Stimulated activated memory B cell treated with anti-CD40 and anti-IgM and Interleukin-4, amounts not matched to agents 10 μg/mL and 1 μg/mL and 100 μg/mL, for 72 hours (primary cell): Measurements from ENCODE around the gene SETSIP.
"Not testable (repeated sequence)": the region's sequence is repeated elsewhere in the genome, so short reads cannot be mapped to it uniquely, and the experiment has no call there.

ENCODE experiments used
- ATAC-seq: fragments of 150-1000 bp; cut with Tn5 transposase; 2 replicates; pipeline ENCODE4 v1.10.0; 2021
- H3K27ac Mint-ChIP-seq: one replicate; pipeline ENCODE4 v1.8.0; 2022; ENCODE audit warnings: mild to moderate bottlenecking, mixed read lengths
- H3K27me3 Mint-ChIP-seq: one replicate; pipeline ENCODE4 v1.8.0; 2022; ENCODE audit warnings: mixed read lengths
- H3K36me3 Mint-ChIP-seq: one replicate; pipeline ENCODE4 v1.8.0; 2022; ENCODE audit warnings: mixed read lengths
- H3K4me1 Mint-ChIP-seq: one replicate; pipeline ENCODE4 v1.8.0; 2022; ENCODE audit warnings: mixed read lengths
- H3K4me3 Mint-ChIP-seq: one replicate; pipeline ENCODE4 v1.8.0; 2022; ENCODE audit warnings: mild to moderate bottlenecking, moderate library complexity, mixed read lengths
- H3K9me3 Mint-ChIP-seq: one replicate; pipeline ENCODE4 v1.8.0; 2022; ENCODE audit warnings: mixed read lengths

SETSIP gene

GRCh38 chr1:92079441-92079840 lies 4.2 kb upstream of the SETSIP start:
- H3K4me1 Mint-ChIP-seq = no peaks in the 10 kb centered on the region
- H3K27ac Mint-ChIP-seq = peak overlapping the region; percentile 80
- H3K27me3 Mint-ChIP-seq = no peaks in the 10 kb centered on the region
- ATAC-seq = no peak
- no peaks in the 10 kb centered on the region for H3K9me3 Mint-ChIP-seq
- no peaks in the 10 kb centered on the region for H3K36me3 Mint-ChIP-seq
- no peak overlapping the region for H3K4me3 Mint-ChIP-seq

- ATAC-seq, H3K27ac Mint-ChIP-seq, H3K4me1 Mint-ChIP-seq, H3K27me3 Mint-ChIP-seq, H3K36me3 Mint-ChIP-seq, H3K9me3 Mint-ChIP-seq, H3K4me3 Mint-ChIP-seq: not testable (repeated sequence)
Observed at GRCh38 chr1:92078077-92078476, 2.9 kb upstream of the SETSIP start.

- no peak for ATAC-seq
- Mint-ChIP-seq H3K4me1 (no peaks in the 10 kb centered on the region), H3K27ac (no peak overlapping the region), H3K9me3 (no peaks in the 10 kb centered on the region), H3K4me3 (no peak overlapping the region), H3K36me3 (no peaks in the 10 kb centered on the region), H3K27me3 (no peaks in the 10 kb centered on the region)
Observed at GRCh38 chr1:92076363-92076762, 1.2 kb upstream of the SETSIP start.

GRCh38 chr1:92074446-92074845 lies 765 bp downstream of the SETSIP start:
- H3K36me3 Mint-ChIP-seq, ATAC-seq, H3K4me1 Mint-ChIP-seq, H3K9me3 Mint-ChIP-seq, H3K4me3 Mint-ChIP-seq, H3K27me3 Mint-ChIP-seq, H3K27ac Mint-ChIP-seq: not testable (repeated sequence)

DNA sequence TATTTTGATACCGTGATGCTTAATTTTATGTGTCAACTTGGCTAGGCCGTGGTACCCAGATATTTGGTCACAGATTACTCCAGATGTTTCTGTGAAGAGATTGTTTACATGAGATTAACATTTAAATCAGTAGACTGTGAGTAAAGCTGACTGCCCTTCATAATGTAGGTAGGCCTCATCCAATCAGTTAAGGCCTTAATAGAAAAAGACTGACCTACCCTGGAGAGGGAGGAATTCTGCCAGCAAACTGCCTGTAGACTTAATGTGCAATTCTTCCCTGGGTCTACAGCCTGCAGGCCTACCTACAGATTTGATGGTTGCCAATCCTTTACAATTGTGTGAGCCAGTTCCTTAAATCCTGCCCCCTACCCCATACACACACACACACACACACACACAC lies 4.3 kb downstream of the SETSIP start:
- Mint-ChIP-seq H3K36me3 (no peaks in the 10 kb centered on the region), H3K4me1 (no peaks in the 10 kb centered on the region), H3K4me3 (no peak overlapping the region), H3K9me3 (no peaks in the 10 kb centered on the region), H3K27me3 (no peaks in the 10 kb centered on the region), H3K27ac (no peak overlapping the region)
- no peak for ATAC-seq

DNA sequence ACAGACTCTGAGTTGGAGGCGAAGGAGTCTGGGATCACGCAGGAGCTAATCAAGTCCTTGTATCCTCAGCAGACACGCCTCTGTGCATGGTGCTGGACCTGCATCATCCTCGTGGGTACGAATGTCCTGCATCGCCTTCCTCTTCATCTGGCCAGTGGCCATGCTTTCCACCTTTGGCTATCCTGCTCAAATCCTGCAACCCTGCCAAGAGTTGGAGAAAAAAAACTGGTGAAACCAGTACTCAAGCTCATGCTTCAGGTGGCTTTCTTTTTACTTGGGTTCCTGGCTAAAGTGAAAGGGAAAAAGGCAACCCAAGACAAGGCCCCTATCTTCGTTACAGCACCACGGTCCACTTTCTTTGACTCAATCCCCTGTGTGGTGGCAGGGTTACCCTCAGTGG lies 8.9 kb downstream of the SETSIP start:
- Mint-ChIP-seq H3K4me3 (no peak overlapping the region), H3K27ac (no peak overlapping the region), H3K36me3 (no peaks in the 10 kb centered on the region), H3K9me3 (no peaks in the 10 kb centered on the region), H3K4me1 (no peaks in the 10 kb centered on the region), H3K27me3 (peaks cover 9% of the 10 kb centered on the region)
- ATAC-seq = peak; percentile 16

DNA sequence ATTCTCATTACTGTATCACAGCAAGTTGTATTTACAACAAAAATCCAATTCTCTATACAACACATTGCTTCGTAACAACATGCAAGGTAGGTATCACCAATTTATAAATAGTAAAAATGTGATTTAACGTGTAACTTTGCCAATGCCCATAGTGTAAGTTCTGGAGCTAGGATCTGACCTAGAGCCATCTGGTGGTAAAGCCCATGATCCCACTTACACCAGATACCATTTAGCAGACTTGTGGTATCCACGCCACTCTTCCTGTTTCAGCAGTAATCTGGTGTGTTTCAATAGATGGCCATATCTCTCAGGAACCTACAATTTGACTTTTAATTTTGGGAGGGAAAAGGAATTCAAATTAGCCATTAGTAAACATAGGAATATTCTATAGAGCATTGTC lies 10.2 kb downstream of the SETSIP start:
- Mint-ChIP-seq H3K27me3 (peaks cover 9% of the 10 kb centered on the region), H3K36me3 (no peaks in the 10 kb centered on the region), H3K4me3 (no peak overlapping the region), H3K9me3 (no peaks in the 10 kb centered on the region), H3K27ac (no peak overlapping the region), H3K4me1 (no peaks in the 10 kb centered on the region)
- ATAC-seq = no peak

DNA sequence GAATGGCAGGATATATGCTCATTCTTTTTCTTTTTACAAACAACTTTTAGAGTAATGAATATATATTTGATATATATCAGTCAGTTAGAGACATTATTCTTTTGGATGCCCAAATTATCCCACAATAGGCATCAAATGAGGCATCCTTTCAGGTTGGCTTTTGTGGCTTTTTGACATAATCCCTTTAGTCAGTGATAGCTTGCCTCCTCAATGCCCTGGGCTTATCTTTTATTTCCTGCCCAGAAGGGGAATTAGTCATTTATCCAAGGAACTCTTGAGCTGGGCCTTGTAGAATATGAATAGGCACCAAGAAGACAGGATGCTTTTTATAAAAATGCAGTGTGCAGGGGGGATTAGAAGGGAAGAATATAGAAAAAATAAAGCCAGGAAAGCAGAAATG lies 23.3 kb downstream of the SETSIP start:
- H3K27me3 Mint-ChIP-seq = peaks cover 28% of the 10 kb centered on the region
- no peak overlapping the region for H3K27ac Mint-ChIP-seq
- no peak for ATAC-seq
- H3K4me1 Mint-ChIP-seq = no peaks in the 10 kb centered on the region
- no peaks in the 10 kb centered on the region for H3K9me3 Mint-ChIP-seq
- H3K4me3 Mint-ChIP-seq = no peak overlapping the region
- H3K36me3 Mint-ChIP-seq = no peaks in the 10 kb centered on the region

GRCh38 chr1:92045766-92046495 lies 29.3 kb downstream of the SETSIP start:
- no peak for ATAC-seq
- Mint-ChIP-seq H3K36me3 (no peaks in the 10 kb centered on the region), H3K4me3 (no peak overlapping the region), H3K4me1 (no peaks in the 10 kb centered on the region), H3K9me3 (no peaks in the 10 kb centered on the region), H3K27ac (no peak overlapping the region), H3K27me3 (peaks cover 7% of the 10 kb centered on the region)

- Mint-ChIP-seq H3K4me1 (no peaks in the 10 kb centered on the region), H3K9me3 (no peaks in the 10 kb centered on the region), H3K27ac (no peak overlapping the region), H3K36me3 (no peaks in the 10 kb centered on the region), H3K4me3 (no peak overlapping the region), H3K27me3 (peaks cover 7% of the 10 kb centered on the region)
- no peak for ATAC-seq
Observed at GRCh38 chr1:92043621-92044020, 31.6 kb downstream of the SETSIP start.

- Mint-ChIP-seq H3K27me3 (peaks cover 8% of the 10 kb centered on the region), H3K36me3 (no peaks in the 10 kb centered on the region), H3K9me3 (no peaks in the 10 kb centered on the region), H3K4me1 (no peaks in the 10 kb centered on the region), H3K27ac (no peak overlapping the region), H3K4me3 (no peak overlapping the region)
- no peak for ATAC-seq
Observed at GRCh38 chr1:92040971-92041370, 34.2 kb downstream of the SETSIP start.

DNA sequence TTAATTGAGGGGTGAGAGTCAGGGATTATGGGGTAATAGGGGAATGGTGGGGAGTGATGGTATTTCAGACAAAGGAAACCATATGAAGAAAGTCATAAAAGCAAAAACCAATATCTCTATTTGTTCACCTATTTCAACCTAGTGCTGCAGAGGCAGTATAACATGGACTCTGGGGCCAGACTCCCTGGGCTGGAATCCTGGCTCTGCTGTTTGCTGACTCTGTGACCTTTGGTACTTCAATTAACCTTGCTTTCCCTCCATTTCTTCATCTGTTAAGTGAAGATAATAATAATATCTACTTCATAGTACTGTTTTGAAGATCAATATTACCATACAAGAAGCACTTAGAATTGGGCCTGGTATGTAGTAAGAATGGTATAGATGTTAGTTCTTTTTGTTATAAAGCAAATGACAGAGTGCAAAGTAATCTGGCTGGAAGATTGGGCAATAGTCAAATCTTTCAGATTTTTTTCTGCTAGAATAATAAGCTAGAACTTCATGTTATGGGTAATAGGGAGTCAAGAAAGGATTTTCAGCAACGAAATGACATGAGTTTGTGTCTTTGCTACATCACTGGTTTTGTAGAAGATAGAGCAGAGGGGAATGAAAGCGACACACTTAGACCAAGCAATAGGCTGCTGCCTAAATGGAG lies 36.4 kb downstream of the SETSIP start:
- Mint-ChIP-seq H3K4me3 (no peak overlapping the region), H3K36me3 (no peaks in the 10 kb centered on the region), H3K27ac (no peak overlapping the region), H3K9me3 (no peaks in the 10 kb centered on the region), H3K27me3 (peaks cover 18% of the 10 kb centered on the region), H3K4me1 (no peaks in the 10 kb centered on the region)
- ATAC-seq = no peak

GRCh38 chr1:92037400-92037799 lies 37.8 kb downstream of the SETSIP start:
- Mint-ChIP-seq H3K27me3 (peaks cover 18% of the 10 kb centered on the region), H3K27ac (no peak overlapping the region), H3K9me3 (no peaks in the 10 kb centered on the region), H3K4me1 (no peaks in the 10 kb centered on the region), H3K36me3 (no peaks in the 10 kb centered on the region), H3K4me3 (no peak overlapping the region)
- no peak for ATAC-seq

GRCh38 chr1:92031281-92032110 lies 43.7 kb downstream of the SETSIP start:
- no peaks in the 10 kb centered on the region for H3K9me3 Mint-ChIP-seq
- H3K27me3 Mint-ChIP-seq = peaks cover 32% of the 10 kb centered on the region
- peaks cover 12% of the 10 kb centered on the region for H3K4me1 Mint-ChIP-seq
- no peak overlapping the region for H3K4me3 Mint-ChIP-seq
- H3K27ac Mint-ChIP-seq = no peak overlapping the region
- ATAC-seq = no peak
- no peaks in the 10 kb centered on the region for H3K36me3 Mint-ChIP-seq

DNA sequence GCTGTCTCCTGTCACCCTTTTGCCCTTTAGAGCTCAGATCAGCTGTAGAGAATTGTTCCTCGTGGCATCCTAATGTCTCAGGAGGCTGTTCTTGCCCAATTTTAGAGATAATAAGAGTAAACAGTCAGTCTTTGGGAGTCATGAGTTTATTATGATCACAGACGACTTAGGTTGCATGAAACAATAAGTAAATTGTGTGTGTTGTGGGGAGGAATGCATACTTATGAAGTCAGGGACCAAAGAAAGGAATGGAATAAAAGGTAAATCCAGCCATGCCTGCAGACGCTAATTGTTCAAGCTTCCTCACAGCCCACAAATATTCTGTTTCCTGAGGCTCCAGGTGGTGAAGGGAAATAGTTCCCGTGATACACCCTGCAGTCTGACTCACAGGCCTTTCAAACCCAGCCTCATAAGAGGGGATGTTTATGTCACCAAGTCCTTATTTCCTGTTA lies 44.5 kb downstream of the SETSIP start:
- Mint-ChIP-seq H3K27ac (no peak overlapping the region), H3K9me3 (no peaks in the 10 kb centered on the region), H3K4me1 (peaks cover 12% of the 10 kb centered on the region), H3K27me3 (peaks cover 24% of the 10 kb centered on the region), H3K36me3 (no peaks in the 10 kb centered on the region), H3K4me3 (no peak overlapping the region)
- no peak for ATAC-seq
